GM23338 (cell line): ENCODE measurements around the gene DPP10. TPM values are rescaled to one million over a fixed set of nuclear protein-coding genes. Genes with fewer than 3 reads are reported as not detected.

Experiments used
- ATAC-seq: fragments of 200-7000 bp; cut with Tn5 transposase; 3 replicates; pipeline ENCODE4 v1.9.1; 2020
- DNase-seq: peaks from one replicate; pipeline ENCODE4 v3.0.0-alpha.2; 2015; ENCODE audit warnings: low spot score
- H2AFZ ChIP-seq: fragments of 200-600 bp; sonication (generic); 2 replicates; pipeline ENCODE4 v1.8.0; 2016; ENCODE audit warnings: antibody characterized with exemption, mild to moderate bottlenecking, moderate library complexity
- H3F3A ChIP-seq: fragments of 200-600 bp; sonication (generic); replicated peaks from 2 replicates; pipeline ENCODE4 v1.8.0; 2017; ENCODE audit warnings: antibody characterized with exemption, mixed run types, low read depth
- H3K27ac ChIP-seq: fragments of 200-600 bp; sonication (generic); 2 replicates; pipeline ENCODE4 v1.6.1; 2016; ENCODE audit warnings: low read depth
- H3K27me3 ChIP-seq: fragments of 200-600 bp; sonication (generic); 2 replicates; pipeline ENCODE4 v1.8.0; 2016; ENCODE audit warnings: mild to moderate bottlenecking, mixed run types, moderate library complexity; ENCODE audit not compliant: insufficient read depth
- H3K36me3 ChIP-seq: fragments of 200-600 bp; sonication (generic); 2 replicates; pipeline ENCODE4 v1.8.0; 2016; ENCODE audit warnings: mild to moderate bottlenecking; ENCODE audit not compliant: insufficient read depth
- H3K4me1 ChIP-seq: fragments of 200-600 bp; sonication (generic); 2 replicates; pipeline ENCODE4 v1.8.0; 2016; ENCODE audit warnings: mild to moderate bottlenecking, moderate library complexity; ENCODE audit not compliant: insufficient read depth
- H3K4me2 ChIP-seq: fragments of 200-600 bp; sonication (generic); 2 replicates; pipeline ENCODE4 v1.7.1; 2017; ENCODE audit warnings: mixed run types
- H3K4me3 ChIP-seq: fragments of 200-600 bp; sonication (generic); 2 replicates; pipeline ENCODE4 v1.6.1; 2016; ENCODE audit warnings: mixed run types
- H3K79me2 ChIP-seq: fragments of 200-600 bp; sonication (generic); replicated peaks from 2 replicates; pipeline ENCODE4 v1.8.0; 2017; ENCODE audit warnings: mild to moderate bottlenecking; ENCODE audit not compliant: insufficient read depth
- H3K9me2 ChIP-seq: fragments of 200-600 bp; sonication (generic); 2 replicates; pipeline ENCODE4 v1.8.0; 2017; ENCODE audit not compliant: insufficient read depth
- H4K20me1 ChIP-seq: fragments of 200-600 bp; sonication (generic); replicated peaks from 2 replicates; pipeline ENCODE4 v1.8.0; 2017; ENCODE audit warnings: mild to moderate bottlenecking; ENCODE audit not compliant: insufficient read depth
- H3K27ac Mint-ChIP-seq: 2 replicates; pipeline ENCODE4 v1.8.0; 2020; ENCODE audit warnings: inconsistent platforms, mild to moderate bottlenecking, moderate library complexity, mixed read lengths
- H3K27me3 Mint-ChIP-seq: 3 replicates; pipeline ENCODE4 v1.8.0; 2022; ENCODE audit warnings: low read depth, mild to moderate bottlenecking, moderate library complexity, mixed read lengths, inconsistent platforms; ENCODE audit not compliant: insufficient read depth, poor library complexity
- H3K36me3 Mint-ChIP-seq: 3 replicates; pipeline ENCODE4 v1.8.0; 2021; ENCODE audit warnings: low read depth, mild to moderate bottlenecking, inconsistent platforms, moderate library complexity, mixed read lengths
- H3K4me1 Mint-ChIP-seq: 3 replicates; pipeline ENCODE4 v1.8.0; 2020; ENCODE audit warnings: mild to moderate bottlenecking, inconsistent platforms, mixed read lengths
- H3K4me3 Mint-ChIP-seq: 3 replicates; pipeline ENCODE4 v1.8.0; 2021; ENCODE audit warnings: moderate library complexity, mild to moderate bottlenecking, inconsistent platforms, mixed read lengths
- H3K9me3 Mint-ChIP-seq: 3 replicates; pipeline ENCODE4 v1.8.0; 2020; ENCODE audit warnings: moderate library complexity, mild to moderate bottlenecking, inconsistent platforms, mixed read lengths
- CREB1 ChIP-seq: fragments of 250-450 bp; sonication (Bioruptor Pico); IDR thresholded peaks from 2 replicates; pipeline ENCODE4 v1.5.0; 2020; ENCODE audit warnings: low read depth, mild to moderate bottlenecking, moderate library complexity
- EZH2 ChIP-seq: fragments of 200-600 bp; sonication (generic); IDR thresholded peaks from one replicate; pipeline ENCODE4 v1.8.0; 2017; ENCODE audit warnings: antibody characterized with exemption, mild to moderate bottlenecking, low read depth; ENCODE audit not compliant: unreplicated experiment
- EZH2phosphoT487 ChIP-seq: fragments of 200-600 bp; sonication (generic); IDR thresholded peaks from one replicate; pipeline ENCODE4 v1.8.1; 2018; ENCODE audit warnings: antibody characterized with exemption; ENCODE audit not compliant: unreplicated experiment
- JUNB ChIP-seq: IDR thresholded peaks from one replicate; pipeline ENCODE4 v1.6.1; 2016; ENCODE audit warnings: antibody characterized with exemption; ENCODE audit not compliant: unreplicated experiment
- NANOG ChIP-seq: IDR thresholded peaks from 2 replicates; pipeline ENCODE4 v1.6.1; 2016; ENCODE audit warnings: antibody characterized with exemption, borderline replicate concordance
- POLR2AphosphoS5 ChIP-seq: IDR thresholded peaks from 2 replicates; pipeline ENCODE4 v1.6.1; 2016; ENCODE audit warnings: antibody characterized with exemption, low read depth
- REST ChIP-seq: IDR thresholded peaks from one replicate; pipeline ENCODE4 v1.6.1; 2018; ENCODE audit warnings: antibody characterized with exemption; ENCODE audit not compliant: unreplicated experiment
- STAT1 ChIP-seq: IDR thresholded peaks from one replicate; pipeline ENCODE4 v1.6.1; 2016; ENCODE audit warnings: antibody characterized with exemption; ENCODE audit not compliant: unreplicated experiment
- ZNF114 ChIP-seq: fragments of 250-450 bp; sonication (Bioruptor Pico); IDR thresholded peaks from 2 replicates; pipeline ENCODE4 v1.5.0; 2020; ENCODE audit warnings: mild to moderate bottlenecking, moderate library complexity
- ZNF331 ChIP-seq: fragments of 250-450 bp; sonication (Bioruptor Pico); IDR thresholded peaks from 2 replicates; pipeline ENCODE4 v1.5.0; 2020; ENCODE audit warnings: low read depth, mild to moderate bottlenecking, moderate library complexity
- polyA plus RNA-seq: library from polyadenylated mRNA; unstranded; fragments of >200 nt; fragmentation: Nextera tagmentation; extraction: Ambion mirVana; gene quantifications from 2 replicates; pipeline ENCODE4 v1.2.1, GENCODE V29; 2016
- total RNA-seq: library from RNA; depleted of rRNA; stranded (reverse); fragments of >200 nt; shearing (Covaris generic); gene quantifications from 2 replicates; pipeline ENCODE4 v1.2.3, GENCODE V29; 2014
- TF ChIP-seq, protein P1 (sequence below), 2 experiments: fragments of 200-600 bp in 1 of 2; sonication (generic) in 1 of 2; conservative IDR thresholded peaks; 2 replicates each; pipeline versions ENCODE4 v1.5.1 to v1.6.1; 2016 to 2017; ENCODE audit warnings: antibody characterized with exemption in 2 of 2, low read depth in 2 of 2, mild to moderate bottlenecking in 2 of 2, moderate library complexity in 1 of 2
- TF ChIP-seq, protein P2 (sequence below): IDR thresholded peaks from 2 replicates; pipeline ENCODE4 v1.6.1; 2016; ENCODE audit warnings: antibody characterized with exemption

The DPP10 gene
- total and polyA plus RNA-seq, 2 experiments from 2014 or later: 3.6 to 14.8 TPM

DNA sequence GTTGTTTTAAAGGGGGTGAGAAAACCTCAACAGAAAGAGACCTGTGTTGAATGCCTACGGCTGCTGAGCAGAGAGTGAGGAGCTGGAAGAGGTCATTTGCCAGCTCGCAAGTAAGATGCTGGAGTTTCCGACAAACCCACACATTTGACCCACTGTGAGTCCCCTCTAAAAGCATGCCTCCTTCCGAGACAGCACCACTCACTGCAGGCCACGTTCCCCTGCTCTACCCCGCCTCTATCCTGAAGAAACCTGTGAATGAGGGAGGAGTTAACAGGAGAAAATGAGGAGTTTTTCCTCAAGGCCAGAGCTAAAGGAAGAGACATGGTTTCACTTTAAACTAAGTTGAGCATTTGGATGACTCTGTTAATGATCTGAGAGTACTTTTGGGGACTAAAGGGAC is 188.7 kb downstream of the DPP10 start:
- Histone ChIP-seq H2AFZ (peak overlapping the region; percentile 73), H3F3A (no peaks in the 10 kb centered on the region), H3K27ac (no peak overlapping the region), H3K4me2 (no peak overlapping the region), H3K36me3 (peaks cover 2% of the 10 kb centered on the region; the same call in 1 of the 2 replicates), H3K4me1 (no peaks in the 10 kb centered on the region), H3K4me3 (no peak overlapping the region), H4K20me1 (no peaks in the 10 kb centered on the region), H3K27me3 (no peaks in the 10 kb centered on the region), H3K9me2 (no peaks in the 10 kb centered on the region), H3K79me2 (no peaks in the 10 kb centered on the region)
- Mint-ChIP-seq H3K27me3 (no peaks in the 10 kb centered on the region), H3K36me3 (no peaks in the 10 kb centered on the region), H3K4me3 (no peak overlapping the region), H3K4me1 (peaks cover 4% of the 10 kb centered on the region), H3K27ac (no peak overlapping the region), H3K9me3 (peaks cover 11% of the 10 kb centered on the region; the same call in 2 of the 3 replicates)
- DNase-seq (no peak), ATAC-seq (peak; percentile 62)
- TF ChIP-seq CREB1 (CRISPR knock-in tag) (no peak), JUNB (no peak), REST (no peak), STAT1 (no peak), EZH2phosphoT487 (no peak)
- TF ChIP-seq, protein P1, sequence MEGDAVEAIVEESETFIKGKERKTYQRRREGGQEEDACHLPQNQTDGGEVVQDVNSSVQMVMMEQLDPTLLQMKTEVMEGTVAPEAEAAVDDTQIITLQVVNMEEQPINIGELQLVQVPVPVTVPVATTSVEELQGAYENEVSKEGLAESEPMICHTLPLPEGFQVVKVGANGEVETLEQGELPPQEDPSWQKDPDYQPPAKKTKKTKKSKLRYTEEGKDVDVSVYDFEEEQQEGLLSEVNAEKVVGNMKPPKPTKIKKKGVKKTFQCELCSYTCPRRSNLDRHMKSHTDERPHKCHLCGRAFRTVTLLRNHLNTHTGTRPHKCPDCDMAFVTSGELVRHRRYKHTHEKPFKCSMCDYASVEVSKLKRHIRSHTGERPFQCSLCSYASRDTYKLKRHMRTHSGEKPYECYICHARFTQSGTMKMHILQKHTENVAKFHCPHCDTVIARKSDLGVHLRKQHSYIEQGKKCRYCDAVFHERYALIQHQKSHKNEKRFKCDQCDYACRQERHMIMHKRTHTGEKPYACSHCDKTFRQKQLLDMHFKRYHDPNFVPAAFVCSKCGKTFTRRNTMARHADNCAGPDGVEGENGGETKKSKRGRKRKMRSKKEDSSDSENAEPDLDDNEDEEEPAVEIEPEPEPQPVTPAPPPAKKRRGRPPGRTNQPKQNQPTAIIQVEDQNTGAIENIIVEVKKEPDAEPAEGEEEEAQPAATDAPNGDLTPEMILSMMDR (conservative IDR thresholded peaks at IDR 0.05; ENCODE audit: low read depth in 2 of 2): no peak
- TF ChIP-seq, protein P2, sequence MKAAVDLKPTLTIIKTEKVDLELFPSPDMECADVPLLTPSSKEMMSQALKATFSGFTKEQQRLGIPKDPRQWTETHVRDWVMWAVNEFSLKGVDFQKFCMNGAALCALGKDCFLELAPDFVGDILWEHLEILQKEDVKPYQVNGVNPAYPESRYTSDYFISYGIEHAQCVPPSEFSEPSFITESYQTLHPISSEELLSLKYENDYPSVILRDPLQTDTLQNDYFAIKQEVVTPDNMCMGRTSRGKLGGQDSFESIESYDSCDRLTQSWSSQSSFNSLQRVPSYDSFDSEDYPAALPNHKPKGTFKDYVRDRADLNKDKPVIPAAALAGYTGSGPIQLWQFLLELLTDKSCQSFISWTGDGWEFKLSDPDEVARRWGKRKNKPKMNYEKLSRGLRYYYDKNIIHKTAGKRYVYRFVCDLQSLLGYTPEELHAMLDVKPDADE: no peak

DNA sequence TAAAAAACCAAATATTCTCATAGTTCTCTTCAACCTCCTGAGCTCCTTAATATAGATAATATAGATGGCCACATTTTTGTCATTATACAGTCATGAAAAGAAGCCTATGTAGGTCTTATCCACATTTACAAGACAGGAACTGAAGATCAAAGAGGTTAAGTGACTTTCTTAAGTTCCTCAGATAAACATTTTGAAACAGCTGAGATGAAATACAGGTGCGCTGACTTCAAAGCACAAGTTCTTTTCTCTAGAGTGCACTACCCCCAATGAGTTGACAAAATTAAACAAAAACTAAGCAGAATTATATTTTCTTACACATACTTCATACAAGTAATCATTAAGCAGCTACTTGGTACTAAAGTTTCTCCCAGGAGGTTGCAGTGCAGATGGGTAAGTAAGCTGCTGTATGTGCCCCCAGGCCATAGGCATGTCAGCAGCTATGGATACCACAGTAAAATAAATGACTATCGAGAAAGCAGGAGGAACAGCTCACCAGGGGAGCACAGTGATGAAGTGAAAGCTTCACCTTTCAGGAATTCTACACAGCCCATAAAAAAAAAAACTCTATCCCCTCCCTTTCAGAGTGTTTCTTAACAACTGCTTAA is 199.8 kb downstream of the DPP10 start:
- no peak overlapping the region for H3K27ac Mint-ChIP-seq
- H3K27me3 Mint-ChIP-seq: no peaks in the 10 kb centered on the region
- Histone ChIP-seq H3K4me1 (no peaks in the 10 kb centered on the region), H3K27ac (no peak overlapping the region), H3K27me3 (no peaks in the 10 kb centered on the region), H3K36me3 (no peaks in the 10 kb centered on the region), H3K79me2 (no peaks in the 10 kb centered on the region), H3K9me2 (no peaks in the 10 kb centered on the region), H3K4me3 (no peak overlapping the region), H3F3A (no peaks in the 10 kb centered on the region), H4K20me1 (no peaks in the 10 kb centered on the region), H3K4me2 (no peak overlapping the region), H2AFZ (no peak overlapping the region)
- H3K4me3 Mint-ChIP-seq: no peak overlapping the region
- no peak for ATAC-seq
- peaks cover 10% of the 10 kb centered on the region; the same call in 1 of the 3 replicates for H3K36me3 Mint-ChIP-seq
- H3K9me3 Mint-ChIP-seq: peaks cover 29% of the 10 kb centered on the region; the same call in 2 of the 3 replicates
- DNase-seq: no peak
- H3K4me1 Mint-ChIP-seq: no peaks in the 10 kb centered on the region
- TF ChIP-seq, protein P1 (conservative IDR thresholded peaks at IDR 0.05; ENCODE audit: low read depth in 2 of 2): no peak
- no peak for TF ChIP-seq EZH2phosphoT487
- TF ChIP-seq, protein P2: no peak
- TF ChIP-seq JUNB: no peak
- no peak for TF ChIP-seq NANOG
- TF ChIP-seq ZNF114: no peak
- TF ChIP-seq POLR2AphosphoS5: no peak
- TF ChIP-seq ZNF331 (CRISPR knock-in tag): no peak
- TF ChIP-seq CREB1 (CRISPR knock-in tag): no peak
- no peak for TF ChIP-seq STAT1
- no peak for TF ChIP-seq EZH2
